Aorta (tissue), 5 donors: ENCODE results near the gene CIB4. TPM values are rescaled to one million over a fixed set of nuclear protein-coding genes. Genes with fewer than 3 reads are reported as not detected.
"Not testable (repeated sequence)": the region's sequence is repeated elsewhere in the genome, so short reads cannot be mapped to it uniquely, and the experiment has no call there.

Experiments
- ATAC-seq: fragments of 200-7000 bp; cut with Tn5 transposase; one replicate; pipeline ENCODE4 v1.9.1; 2022; ENCODE audit warnings: moderate library complexity; ENCODE audit not compliant: low FRiP score
- DNase-seq, 2 donors: peaks; one replicate each; pipeline ENCODE4 v3.0.0-alpha.2; 2020
- H3K27ac ChIP-seq, 2 donors: one replicate each; pipeline ENCODE4 v1.5.1; 2013; ENCODE audit warnings: low read length in 2 of 2, mild to moderate bottlenecking in 2 of 2, moderate library complexity in 2 of 2, control low read depth in 1 of 2, inconsistent platforms in 1 of 2, low read depth in 1 of 2
- H3K27me3 ChIP-seq, 2 donors: one replicate each; pipeline ENCODE4 v1.6.1; 2013; ENCODE audit warnings: control low read depth in 1 of 2, low read length in 1 of 2, mild to moderate bottlenecking in 1 of 2, moderate library complexity in 1 of 2; ENCODE audit not compliant: insufficient read depth in 2 of 2, control insufficient read depth in 1 of 2
- H3K36me3 ChIP-seq, 2 donors: one replicate each; pipeline ENCODE4 v1.6.1; 2013; ENCODE audit warnings: control low read depth in 1 of 2, low read length in 1 of 2, mild to moderate bottlenecking in 1 of 2; ENCODE audit not compliant: insufficient read depth in 2 of 2, control insufficient read depth in 1 of 2
- H3K4me1 ChIP-seq, 2 donors: one replicate each; pipeline ENCODE4 v1.6.1; 2013; ENCODE audit warnings: low read length in 2 of 2, control low read depth in 1 of 2, mild to moderate bottlenecking in 1 of 2, moderate library complexity in 1 of 2; ENCODE audit not compliant: insufficient read depth in 2 of 2, control insufficient read depth in 1 of 2
- H3K4me3 ChIP-seq, 2 donors: one replicate each; pipeline ENCODE4 v1.5.1; 2013; ENCODE audit warnings: low read length in 2 of 2, control low read depth in 1 of 2, mild to moderate bottlenecking in 1 of 2
- H3K9me3 ChIP-seq: one replicate; pipeline ENCODE4 v1.6.1; 2013; ENCODE audit warnings: mild to moderate bottlenecking, low read length; ENCODE audit not compliant: control insufficient read depth
- WGBS, 2 donors: extraction: QIAGEN DNeasy Blood & Tissue Kit; methylation state at CpG; one replicate each; pipeline ENCODE4 v1.1.7; 2013; 5-methylcytosine and 5-hydroxymethylcytosine counted together
- intact Hi-C, 2 donors: fragments of 100-400 bp; cut with DNase I; formaldehyde crosslinking; loops; one replicate each; pipeline versions ENCODE4 v1.14.2 to v1.15.0; 2022
- polyA plus RNA-seq, 2 donors: library from polyadenylated mRNA; stranded (reverse); fragments of 200-250 nt; gene quantifications; one replicate each; pipeline ENCODE4 v1.2.3, GENCODE V29; 2013
- total RNA-seq, 2 donors: library from RNA; stranded (reverse); fragmentation: NEBNext Ultra II Directional; extraction: Animal tissue kit (Norgen Biotek cat#: 25700); gene quantifications; one replicate each; pipeline ENCODE4 v1.2.1, GENCODE V29; 2021
- donor health status: healthy with polysubstance abuse.
- donor health status: Bipolar disorder and iron deficiency.
- donor health status: DM: no; HTN: no; CAD: no.
- donor health status: DM: no; HTN: no; CAD: no.
- donor health status: DM: yes; HTN: yes; CAD: no.

Gene CIB4
- total and polyA plus RNA-seq, 4 donors: 0.60 TPM; not detected in 3

DNA sequence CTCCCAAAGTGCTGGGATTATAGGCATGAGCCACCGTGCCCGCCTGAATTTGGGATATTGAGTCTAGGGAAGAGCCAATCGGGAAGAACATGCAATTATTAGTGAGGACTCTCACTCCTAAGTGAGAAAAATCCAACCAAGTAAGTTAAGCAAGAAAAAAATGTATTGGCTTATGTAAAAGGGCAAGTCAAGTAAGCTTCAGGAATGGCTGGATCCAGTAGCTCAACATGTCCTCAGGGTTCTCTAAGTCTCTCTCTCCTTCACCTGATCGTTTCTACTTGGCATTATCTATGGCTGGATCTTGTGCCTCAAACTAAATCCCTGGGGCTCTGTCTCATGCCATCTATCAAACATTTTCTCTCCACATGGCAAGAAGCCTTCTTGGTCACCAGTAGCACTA, 16.1 kb upstream of the CIB4 start:
- no peak for DNase-seq
- intact Hi-C loops: no loop called here
- no peak overlapping the region for H3K4me3 ChIP-seq
- H3K9me3 ChIP-seq: no peaks in the 10 kb centered on the region
- no peaks in the 10 kb centered on the region for H3K36me3 ChIP-seq
- no peaks in the 10 kb centered on the region for H3K27me3 ChIP-seq
- ATAC-seq: no peak
- H3K27ac ChIP-seq: no peak overlapping the region
- 72 to 83% methylated on average over 4 of the region's 4 CpGs for WGBS, 2 donors
- H3K4me1 ChIP-seq: no peaks in the 10 kb centered on the region

GRCh38 chr2:26655611-26656195, 14.5 kb upstream of the CIB4 start:
- H3K27me3 ChIP-seq: no peaks in the 10 kb centered on the region
- 93 to 95% methylated on average over 9 of the region's 9 CpGs for WGBS, 2 donors
- no peak for DNase-seq
- no peaks in the 10 kb centered on the region for H3K36me3 ChIP-seq
- no peak for ATAC-seq
- no peaks in the 10 kb centered on the region for H3K9me3 ChIP-seq
- no peak overlapping the region for H3K27ac ChIP-seq
- H3K4me3 ChIP-seq: no peak overlapping the region
- intact Hi-C loops: no loop called here
- H3K4me1 ChIP-seq: no peaks in the 10 kb centered on the region

DNA sequence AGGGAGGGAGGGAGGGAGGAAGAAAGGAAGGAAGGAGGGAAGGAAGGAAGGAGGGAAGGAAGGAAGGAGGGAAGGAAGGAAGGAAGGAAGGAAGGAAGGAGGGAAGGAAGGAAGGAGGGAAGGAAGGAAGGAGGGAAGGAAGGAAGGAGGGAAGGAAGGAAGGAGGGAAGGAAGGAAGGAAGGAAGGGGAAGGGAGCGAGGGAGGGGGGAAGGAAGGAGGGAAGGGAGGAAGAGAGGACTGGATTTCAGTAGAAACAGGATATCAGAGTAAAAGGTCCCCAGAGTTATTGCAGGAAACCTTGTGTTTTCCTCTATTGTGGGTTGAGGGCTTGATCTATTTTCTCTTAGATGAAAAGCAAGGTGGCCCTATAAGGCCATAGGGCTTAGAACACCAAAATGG, 14.0 kb upstream of the CIB4 start:
- H3K36me3 ChIP-seq, H3K27me3 ChIP-seq, intact Hi-C loops, H3K27ac ChIP-seq, ATAC-seq, H3K9me3 ChIP-seq, H3K4me1 ChIP-seq, H3K4me3 ChIP-seq, DNase-seq: not testable (repeated sequence)
- 85 to 94% methylated on average over 1 of the region's 1 CpG for WGBS, 2 donors

DNA sequence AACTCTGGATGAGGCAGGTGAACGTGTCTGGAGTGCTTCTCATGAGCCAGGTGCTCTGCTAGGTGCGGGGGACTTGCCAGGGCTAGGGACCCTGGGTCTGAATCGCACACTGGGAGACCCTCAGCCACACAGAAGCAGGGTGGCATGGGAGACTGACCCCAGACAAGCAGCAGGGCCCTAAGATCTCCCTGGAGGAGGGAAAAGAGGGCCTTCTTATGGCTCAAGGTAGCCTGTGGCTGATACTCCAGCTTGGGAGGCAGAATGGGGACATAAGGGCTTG, 12.8 kb upstream of the CIB4 start:
- DNase-seq (no peak), ATAC-seq (no peak)
- no peaks in the 10 kb centered on the region for H3K9me3 ChIP-seq
- no peaks in the 10 kb centered on the region for H3K36me3 ChIP-seq
- H3K4me3 ChIP-seq: no peak overlapping the region
- no peak overlapping the region for H3K27ac ChIP-seq
- H3K4me1 ChIP-seq: no peaks in the 10 kb centered on the region
- H3K27me3 ChIP-seq: no peaks in the 10 kb centered on the region
- intact Hi-C loops: no loop called here
- WGBS, 2 donors: 93 to 94% methylated on average over 3 of the region's 3 CpGs

DNA sequence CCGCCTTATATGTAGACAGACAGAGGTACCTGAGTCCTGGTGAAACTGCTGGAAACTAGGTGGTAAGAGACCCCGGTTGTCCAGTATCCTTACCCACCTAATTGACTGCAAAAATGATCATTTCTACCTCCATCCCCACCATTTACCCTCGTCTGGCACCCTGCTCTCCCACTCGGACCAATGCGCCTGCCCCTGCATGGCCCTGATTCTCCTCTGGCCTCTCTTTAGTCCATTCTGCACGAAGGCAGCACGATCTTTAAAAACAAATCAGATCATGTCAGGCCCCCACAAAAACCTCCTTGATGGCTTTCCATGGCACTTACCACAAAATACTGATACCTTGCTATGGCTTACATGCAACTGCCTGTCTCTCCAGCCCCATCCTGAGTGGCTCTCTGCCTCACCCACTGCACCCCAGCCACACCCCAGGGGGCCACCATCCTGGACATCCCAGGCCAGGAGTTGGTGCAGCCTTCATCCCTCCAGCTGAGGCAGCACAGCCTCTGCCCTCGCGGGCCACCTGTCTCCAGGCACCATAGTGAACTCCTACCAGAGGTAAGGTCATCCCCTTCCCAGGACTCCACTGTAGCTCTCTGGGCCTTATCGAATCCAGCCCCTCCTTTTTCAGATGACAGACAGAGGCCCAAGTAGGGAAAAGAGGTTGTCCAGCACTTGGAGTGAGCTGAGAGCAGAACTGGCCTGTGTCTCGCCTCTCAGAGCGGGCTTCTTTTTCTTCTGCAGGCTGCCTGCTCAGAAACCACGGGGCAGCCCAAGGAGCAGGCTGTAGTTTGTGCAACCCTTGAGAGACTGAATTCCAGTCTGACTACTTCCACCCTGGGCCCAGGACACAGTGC, 12.3 kb upstream of the CIB4 start:
- ATAC-seq: no peak
- no peak overlapping the region for H3K27ac ChIP-seq

GRCh38 chr2:26652361-26653041, 11.3 kb upstream of the CIB4 start:
- no peaks in the 10 kb centered on the region for H3K36me3 ChIP-seq
- 87 to 90% methylated on average over 12 of the region's 12 CpGs for WGBS, 2 donors
- no peak overlapping the region for H3K27ac ChIP-seq
- peak; percentile 61 for ATAC-seq
- no peaks in the 10 kb centered on the region for H3K9me3 ChIP-seq
- intact Hi-C loops: no loop called here
- H3K4me1 ChIP-seq: no peaks in the 10 kb centered on the region
- no peak for DNase-seq
- H3K4me3 ChIP-seq: no peak overlapping the region
- H3K27me3 ChIP-seq: no peaks in the 10 kb centered on the region

More for the DNA sequence above, 12.3 kb upstream of the CIB4 start:
- no peak overlapping the region for H3K4me3 ChIP-seq
- no peak for DNase-seq
- no peaks in the 10 kb centered on the region for H3K9me3 ChIP-seq
- H3K36me3 ChIP-seq: no peaks in the 10 kb centered on the region
- WGBS, 2 donors: 91 to 93% methylated on average over 13 of the region's 13 CpGs
- no peaks in the 10 kb centered on the region for H3K27me3 ChIP-seq
- intact Hi-C loops: no loop called here
- no peaks in the 10 kb centered on the region for H3K4me1 ChIP-seq

DNA sequence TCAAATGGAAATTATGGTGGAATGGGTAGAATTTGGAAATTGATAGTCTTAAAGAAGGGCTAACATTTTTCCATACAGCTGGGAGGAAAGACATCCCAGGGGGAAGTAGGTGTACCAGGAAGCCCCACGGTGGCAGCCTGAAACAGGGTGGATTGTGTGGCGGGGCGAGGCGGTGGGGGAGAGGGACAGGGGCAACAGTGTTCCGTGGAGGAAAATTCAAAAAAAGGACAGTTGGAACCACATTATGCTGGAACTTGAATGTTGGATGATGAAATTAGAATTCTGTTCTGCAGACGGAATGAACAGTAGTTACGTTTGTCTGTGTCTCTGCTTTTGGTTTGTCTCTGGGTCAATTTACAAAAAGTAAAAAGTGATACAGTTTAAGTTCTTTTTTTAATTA, 10.6 kb upstream of the CIB4 start:
- intact Hi-C loops: no loop called here
- Histone ChIP-seq H3K27ac (no peak overlapping the region), H3K36me3 (no peaks in the 10 kb centered on the region), H3K4me1 (no peaks in the 10 kb centered on the region), H3K9me3 (no peaks in the 10 kb centered on the region), H3K4me3 (no peak overlapping the region), H3K27me3 (no peaks in the 10 kb centered on the region)
- DNase-seq (no peak), ATAC-seq (no peak)
- 95 to 96% methylated on average over 7 of the region's 7 CpGs for WGBS, 2 donors

GRCh38 chr2:26651470-26651771, 10.3 kb upstream of the CIB4 start:
- no peaks in the 10 kb centered on the region for H3K27me3 ChIP-seq
- ATAC-seq (no peak), DNase-seq (no peak)
- no peak overlapping the region for H3K4me3 ChIP-seq
- H3K9me3 ChIP-seq: no peaks in the 10 kb centered on the region
- no peak overlapping the region for H3K27ac ChIP-seq
- H3K36me3 ChIP-seq: no peaks in the 10 kb centered on the region
- H3K4me1 ChIP-seq: no peaks in the 10 kb centered on the region
- intact Hi-C loops: no loop called here
- WGBS, 2 donors: 87 to 93% methylated on average over 7 of the region's 7 CpGs
